ENCODE measurements around the gene DSCAML1.

The DSCAML1 gene

DNA sequence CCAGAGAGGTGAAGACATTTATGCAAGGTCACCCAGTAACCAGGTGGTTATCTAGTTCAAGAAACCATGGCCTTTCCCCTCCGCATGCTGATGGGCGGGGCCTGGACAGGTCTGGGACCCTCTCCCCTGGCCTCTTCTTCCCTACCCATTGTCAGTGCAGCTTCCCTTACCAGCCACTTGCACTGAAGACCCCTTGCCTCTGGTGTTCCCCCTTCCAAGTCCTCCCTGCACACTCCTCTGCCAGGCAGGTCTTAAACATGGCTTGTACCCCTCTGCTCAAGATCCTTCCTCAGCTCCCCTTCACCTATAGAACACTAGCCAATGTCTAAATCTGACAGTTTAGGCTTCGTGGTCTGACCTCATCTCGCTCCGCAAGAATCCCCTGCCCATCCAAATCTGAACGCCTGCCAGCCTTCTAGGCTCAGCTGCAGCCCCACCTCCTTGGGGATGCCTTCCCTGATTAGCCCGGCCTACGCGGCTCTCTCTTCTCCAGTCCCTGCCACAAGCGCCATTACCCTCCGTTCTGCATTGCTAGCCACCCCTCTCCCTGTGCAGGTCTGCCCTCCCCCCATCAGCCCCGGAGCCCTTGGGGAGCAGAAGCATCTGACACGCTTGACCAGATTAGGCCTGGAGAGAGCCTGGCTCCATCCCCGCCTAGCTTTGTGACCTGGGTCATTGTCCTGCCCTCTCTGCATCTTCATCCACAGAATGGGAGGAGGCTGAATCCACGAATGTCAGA lies 213.8 kb downstream of the DSCAML1 start:
- DNase-seq (ENCODE audit: low spot score), result no peak

DNA sequence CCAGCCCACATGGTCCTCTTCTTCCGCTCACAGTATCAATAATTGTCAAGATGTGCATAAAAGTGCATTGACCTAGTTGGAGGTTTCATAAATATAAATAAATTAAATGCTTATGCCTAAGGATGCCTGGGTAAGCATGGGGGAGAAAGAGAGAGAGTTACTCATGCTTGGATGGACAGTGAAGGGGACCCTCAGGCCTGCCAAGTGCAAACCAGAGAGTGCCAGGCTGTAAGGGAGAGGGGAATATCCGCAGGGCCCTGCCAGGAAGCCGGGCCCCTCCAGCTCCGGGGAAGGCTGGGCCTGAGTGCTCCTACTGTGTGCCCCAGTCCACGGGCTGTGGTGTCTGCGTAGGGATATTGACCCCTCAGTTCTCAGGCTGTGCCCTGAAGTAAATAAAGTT lies 214.6 kb downstream of the DSCAML1 start:
- DNase-seq (ENCODE audit: low spot score), result no peak

DNA sequence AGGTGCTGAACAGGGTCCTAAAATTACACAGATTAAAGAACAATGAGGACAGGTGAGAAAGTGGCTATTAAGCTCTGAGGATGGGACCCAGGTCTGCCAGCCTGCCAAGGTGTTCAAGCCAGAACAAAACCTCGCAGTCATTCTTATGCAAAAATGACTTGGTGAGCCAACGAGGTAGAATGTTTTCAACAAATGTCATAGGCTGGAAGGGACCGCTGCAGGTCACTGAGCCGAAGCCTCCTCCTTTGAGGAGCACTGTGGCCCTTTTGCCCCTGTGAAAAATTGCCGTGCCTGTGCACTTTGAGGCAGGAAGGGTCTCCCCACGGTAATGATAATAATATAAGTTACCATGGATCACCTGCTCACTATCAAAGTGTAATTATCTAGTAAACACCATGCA lies 216.2 kb downstream of the DSCAML1 start:
- no peak for DNase-seq (ENCODE audit: low spot score)

DNA sequence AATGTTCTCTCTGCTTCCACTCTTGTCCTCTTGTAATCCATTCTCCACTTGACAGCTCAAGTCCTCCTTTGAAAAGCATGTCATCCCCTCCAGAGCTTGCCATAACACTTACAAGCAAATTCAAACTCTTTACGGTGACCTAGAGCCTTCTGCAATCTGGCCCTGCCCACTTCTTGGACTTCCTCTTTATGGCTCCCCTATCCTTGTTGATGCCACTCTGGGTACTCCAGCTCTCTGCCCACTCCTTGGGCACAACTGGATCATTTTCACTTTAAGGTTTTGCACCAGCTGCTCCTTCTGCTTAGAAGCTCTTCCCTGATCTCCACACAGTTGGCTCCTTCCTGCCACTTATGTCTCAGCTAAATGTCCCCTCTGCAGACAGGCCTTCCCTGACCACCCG lies 217.9 kb downstream of the DSCAML1 start:
- DNase-seq (ENCODE audit: low spot score), result no peak

- DNase-seq (ENCODE audit: low spot score), result no peak
Measured at GRCh38 chr11:117575856-117576255, 221.2 kb downstream of the DSCAML1 start.

- DNase-seq (ENCODE audit: low spot score), result no peak
Measured at GRCh38 chr11:117574551-117574950, 222.5 kb downstream of the DSCAML1 start.

GRCh38 chr11:117573326-117573725 lies 223.7 kb downstream of the DSCAML1 start:
- no peak for DNase-seq (ENCODE audit: low spot score)

GRCh38 chr11:117572671-117573070 lies 224.3 kb downstream of the DSCAML1 start:
- no peak for DNase-seq (ENCODE audit: low spot score)

DNA sequence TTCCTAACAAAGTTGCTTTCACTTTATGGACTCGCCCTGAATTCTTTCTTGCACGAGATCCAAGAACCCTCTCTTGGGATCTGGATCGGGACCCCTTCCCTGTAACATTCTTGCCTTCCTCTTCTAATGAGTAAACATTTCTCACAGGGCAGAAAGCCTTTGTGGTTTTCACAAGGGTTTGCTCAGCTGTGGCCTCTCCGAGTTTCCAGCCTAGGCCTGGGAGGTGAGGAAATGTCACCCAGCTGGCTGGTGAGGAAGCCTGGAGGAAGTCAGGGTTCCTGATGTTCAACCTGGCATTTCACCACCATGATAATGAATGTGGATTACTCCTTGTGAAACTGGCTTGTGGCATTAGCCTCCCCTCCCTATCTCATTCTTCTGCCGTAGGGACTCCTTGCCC lies 224.9 kb downstream of the DSCAML1 start:
- DNase-seq (ENCODE audit: low spot score), result no peak

- DNase-seq (ENCODE audit: low spot score), result no peak
Measured at GRCh38 chr11:117570701-117571100, 226.3 kb downstream of the DSCAML1 start.

GRCh38 chr11:117569911-117570310 lies 227.1 kb downstream of the DSCAML1 start:
- no peak for DNase-seq (ENCODE audit: low spot score)

GRCh38 chr11:117565709-117566108 lies 231.3 kb downstream of the DSCAML1 start:
- DNase-seq (ENCODE audit: low spot score), result no peak

DNA sequence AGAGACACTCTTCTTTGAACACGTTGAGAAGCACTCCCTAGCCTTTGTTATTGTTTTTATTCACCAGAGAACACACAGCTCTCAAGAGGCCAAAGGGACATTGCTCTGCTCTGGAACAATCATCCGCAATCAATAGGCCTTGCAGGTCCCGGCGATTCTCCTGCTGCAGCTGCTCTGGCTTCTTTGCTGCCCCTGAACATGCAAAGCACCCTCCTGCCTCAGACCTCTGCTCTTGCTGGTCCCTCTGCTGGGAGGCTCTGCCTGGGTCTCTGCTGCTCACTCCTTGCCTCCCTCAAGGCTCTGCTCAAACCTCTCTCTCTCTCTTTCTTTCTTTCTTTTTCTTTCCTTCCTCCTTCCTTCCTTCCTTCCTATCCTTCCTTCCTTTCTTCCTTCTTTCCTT lies 232.7 kb downstream of the DSCAML1 start:
- no peak for DNase-seq (ENCODE audit: low spot score)

GRCh38 chr11:117563556-117563955 lies 233.5 kb downstream of the DSCAML1 start:
- no peak for DNase-seq (ENCODE audit: low spot score)

GRCh38 chr11:117562136-117562535 lies 234.9 kb downstream of the DSCAML1 start:
- no peak for DNase-seq (ENCODE audit: low spot score)

- DNase-seq (ENCODE audit: low spot score), result no peak
Measured at GRCh38 chr11:117560780-117561530, 236.1 kb downstream of the DSCAML1 start.

GRCh38 chr11:117559698-117560097 lies 237.3 kb downstream of the DSCAML1 start:
- no peak for DNase-seq (ENCODE audit: low spot score)

GRCh38 chr11:117557361-117557760 lies 239.7 kb downstream of the DSCAML1 start:
- no peak for DNase-seq (ENCODE audit: low spot score)

DNA sequence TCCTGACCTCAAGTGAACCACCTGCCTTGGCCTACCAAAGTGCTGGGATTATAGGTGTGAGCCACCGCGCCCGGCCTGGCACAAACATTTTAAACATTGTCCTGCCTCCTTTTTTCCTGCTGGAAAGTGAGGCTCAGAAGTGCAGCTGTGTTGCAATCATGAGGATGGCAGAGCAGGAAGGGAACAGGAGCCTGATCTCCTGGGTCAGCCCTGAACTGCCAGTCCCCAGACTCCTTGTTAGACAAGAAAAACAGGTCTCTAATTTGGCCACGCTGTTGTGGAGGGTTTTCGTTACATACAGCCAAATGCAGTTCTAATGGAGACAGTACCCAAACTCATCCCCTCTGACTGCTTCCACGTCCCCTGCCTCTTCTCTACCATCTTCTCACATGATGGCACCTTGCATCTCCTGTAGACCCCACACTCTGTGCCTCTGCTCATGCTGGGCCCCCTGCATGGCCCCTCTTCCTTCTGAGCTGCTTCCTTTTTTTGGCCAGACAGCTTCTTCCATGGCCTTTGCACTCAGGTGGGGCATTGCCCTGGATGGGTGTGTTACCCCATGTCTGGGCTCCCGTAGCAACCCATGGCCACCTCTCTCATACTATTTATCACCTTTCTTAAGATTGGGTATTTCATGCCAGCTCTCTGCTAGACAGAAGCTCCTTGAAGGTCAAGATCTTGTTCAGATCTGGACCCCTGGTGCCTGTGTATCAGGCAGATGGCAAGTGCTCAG lies 242.2 kb downstream of the DSCAML1 start:
- DNase-seq (ENCODE audit: low spot score), result no peak

DNA sequence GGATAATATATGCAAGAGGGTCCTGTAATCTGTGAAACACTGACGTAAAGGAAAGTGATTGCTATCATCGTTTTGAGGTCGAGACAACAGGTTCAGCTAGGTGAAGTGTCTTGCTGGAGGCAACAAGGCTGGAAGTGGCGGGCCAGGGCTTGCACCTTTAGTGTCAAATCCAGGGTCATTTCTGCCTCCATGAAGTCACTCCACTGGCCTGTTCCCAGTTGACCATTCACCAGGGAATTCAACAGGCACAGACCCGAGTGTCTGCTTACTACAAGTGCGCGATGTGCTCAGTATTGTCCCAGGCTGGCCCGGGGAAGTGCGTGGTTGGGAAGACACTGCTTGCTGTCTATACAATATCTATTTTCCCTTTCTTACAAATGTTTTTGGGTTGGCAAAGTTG lies 244.4 kb downstream of the DSCAML1 start:
- DNase-seq (ENCODE audit: low spot score), result no peak

- no peak for DNase-seq (ENCODE audit: low spot score)
Measured at GRCh38 chr11:117551761-117552343, 245.2 kb downstream of the DSCAML1 start.

DNA sequence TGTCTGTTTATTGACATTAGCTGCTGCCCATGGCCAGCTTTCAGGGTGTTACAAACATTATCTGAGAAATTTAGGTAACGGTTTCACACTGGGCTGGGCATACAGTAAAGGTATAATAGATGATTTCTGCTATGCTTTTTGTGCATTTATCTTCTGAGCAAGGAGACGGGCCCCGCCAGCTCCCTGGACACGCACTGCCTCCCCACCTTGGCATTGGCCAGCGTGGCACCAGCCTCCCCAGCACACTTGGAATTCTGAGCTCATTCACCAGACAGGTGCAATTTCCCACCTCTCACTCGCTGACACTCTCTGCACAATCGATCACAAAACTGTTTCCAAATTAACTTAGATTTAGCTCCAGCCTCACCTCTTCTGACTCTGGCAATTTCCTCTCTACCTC lies 246.6 kb downstream of the DSCAML1 start:
- DNase-seq (ENCODE audit: low spot score), result no peak

DNA sequence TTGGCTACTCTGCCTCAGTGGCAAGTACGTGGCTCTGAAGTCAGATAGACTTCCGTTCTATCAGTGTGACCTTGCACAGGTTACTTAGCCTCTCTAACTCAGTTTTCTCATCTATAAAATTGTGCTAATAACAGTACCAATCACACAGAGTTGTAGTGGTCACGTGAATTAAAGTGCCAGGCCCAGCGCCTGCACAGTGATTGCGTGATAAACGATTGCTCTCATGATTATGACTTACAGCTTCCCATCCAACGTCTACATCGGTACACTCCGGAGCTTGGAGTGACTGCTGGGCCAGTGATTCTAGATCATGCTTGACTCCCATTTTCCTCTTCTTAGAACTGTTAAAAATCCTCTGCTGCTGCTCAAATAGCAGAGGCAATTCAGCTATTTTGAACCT lies 247.6 kb downstream of the DSCAML1 start:
- DNase-seq (ENCODE audit: low spot score), result no peak

Measured in hematopoietic multipotent progenitor cell treated with erythropoietin and hydrocortisone succinate and interleukin-3 and kit ligand, for 15 days (in vitro differentiated cells).